NCI-H1436 (cell line): Measurements from ENCODE around the gene ADAMTSL1.
"Not testable (repeated sequence)": the region's sequence is repeated elsewhere in the genome, so short reads cannot be mapped to it uniquely, and the experiment has no call there.

Source experiments
- DNase-seq: peaks from one replicate; lab custom pipeline; 2025; lab: John Stamatoyannopoulos, UW

The ADAMTSL1 gene

DNA sequence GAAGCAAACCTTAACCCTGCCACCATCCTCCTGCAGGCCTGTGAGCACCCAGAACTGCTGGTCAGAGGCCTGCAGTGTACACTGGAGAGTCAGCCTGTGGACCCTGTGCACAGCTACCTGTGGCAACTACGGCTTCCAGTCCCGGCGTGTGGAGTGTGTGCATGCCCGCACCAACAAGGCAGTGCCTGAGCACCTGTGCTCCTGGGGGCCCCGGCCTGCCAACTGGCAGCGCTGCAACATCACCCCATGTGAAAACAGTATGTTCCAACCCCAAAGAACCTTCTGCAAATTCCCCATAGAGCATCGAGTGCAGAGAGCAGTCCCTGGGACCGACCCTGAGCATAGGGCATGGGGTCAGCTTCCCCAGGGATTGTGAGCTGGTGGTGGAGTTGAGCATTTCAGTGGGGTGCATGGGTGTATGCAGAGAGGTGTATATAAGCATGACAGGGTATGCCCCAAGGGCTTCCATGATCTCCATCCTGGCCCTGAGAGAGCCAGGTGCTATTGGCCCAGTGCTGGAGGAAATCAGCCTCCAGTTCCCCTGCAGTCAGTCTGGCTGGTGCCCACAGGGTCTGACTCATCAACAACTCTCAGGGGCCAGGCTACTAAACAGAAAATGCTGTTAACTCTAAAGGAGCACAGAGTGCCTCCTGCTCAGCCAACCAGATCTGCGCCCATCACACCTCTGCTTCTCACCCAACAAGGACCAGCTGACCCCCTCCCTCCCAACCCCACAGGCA is 432.9 kb downstream of the ADAMTSL1 start:
- no peak for DNase-seq

DNA sequence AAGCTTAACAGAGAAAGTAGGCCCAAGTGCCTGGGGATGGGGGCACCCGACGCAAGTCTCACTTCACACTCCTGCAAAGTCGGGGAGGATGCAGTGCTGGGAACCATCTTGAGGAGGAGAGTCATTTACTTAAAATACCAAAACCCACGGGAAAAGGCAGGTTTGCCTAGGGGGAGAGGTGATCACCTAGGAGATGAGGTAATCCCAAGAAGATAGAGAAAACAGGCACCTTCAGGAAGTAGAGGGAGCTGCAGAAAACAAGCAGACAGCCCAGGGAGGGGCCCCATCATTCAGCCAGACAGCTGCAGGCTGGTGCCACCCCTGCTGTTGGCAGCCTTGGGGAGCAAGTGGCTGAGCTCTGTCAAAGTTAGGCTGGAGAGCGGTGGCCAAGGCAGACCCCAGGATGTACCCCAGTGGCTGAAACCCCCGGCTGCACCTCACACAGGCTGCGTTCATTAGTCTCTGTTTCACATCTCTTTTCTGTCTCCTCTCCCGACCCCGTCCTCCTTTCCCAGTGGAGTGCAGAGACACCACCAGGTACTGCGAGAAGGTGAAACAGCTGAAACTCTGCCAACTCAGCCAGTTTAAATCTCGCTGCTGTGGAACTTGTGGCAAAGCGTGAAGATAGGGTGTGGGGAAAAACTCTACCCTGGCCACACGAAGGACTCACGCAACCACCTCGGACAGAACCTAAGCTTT is 434.1 kb downstream of the ADAMTSL1 start:
- DNase-seq = no peak

DNA sequence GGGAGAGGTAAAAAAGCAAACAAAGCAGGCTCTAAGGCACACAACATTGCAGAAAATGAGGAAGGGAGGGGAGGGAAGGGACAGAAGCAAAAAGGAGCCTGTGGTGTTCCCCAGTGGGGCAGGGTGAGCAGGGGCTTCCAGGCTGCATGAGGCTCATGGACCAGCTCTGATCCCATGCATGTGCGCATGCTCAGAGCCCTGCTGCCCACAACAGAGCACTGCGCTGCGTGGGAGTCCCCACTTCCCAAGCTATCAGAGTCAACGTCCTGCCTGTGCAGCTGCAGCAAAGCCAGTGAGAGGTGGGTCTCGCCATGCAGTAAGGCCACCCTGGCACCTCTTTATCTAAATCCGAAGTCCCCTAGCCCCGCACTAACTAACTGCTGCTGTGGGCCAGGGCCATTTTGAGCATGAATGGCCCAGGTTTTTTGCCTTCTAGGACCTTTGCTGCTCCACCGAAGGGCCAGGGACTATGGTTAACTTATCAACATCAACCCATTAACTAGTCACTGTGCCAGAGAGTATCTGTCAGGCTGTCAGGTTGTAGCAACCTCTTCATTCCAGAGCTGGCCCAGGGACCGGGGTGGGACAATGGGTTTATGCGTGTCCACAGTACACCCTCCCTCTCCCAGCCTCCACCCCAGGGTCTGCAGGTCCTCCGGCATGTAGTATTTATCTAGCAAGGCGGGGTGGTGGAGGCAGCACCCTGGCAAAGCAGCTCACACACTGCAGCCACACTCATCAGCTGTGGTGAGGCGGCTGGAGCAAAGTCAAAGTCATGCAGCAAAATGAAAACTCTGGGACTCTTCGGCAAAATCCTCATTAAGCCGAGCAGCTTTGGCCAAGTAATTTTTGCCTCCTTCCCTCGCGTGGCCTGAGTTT is 435.4 kb downstream of the ADAMTSL1 start:
- no peak for DNase-seq

DNA sequence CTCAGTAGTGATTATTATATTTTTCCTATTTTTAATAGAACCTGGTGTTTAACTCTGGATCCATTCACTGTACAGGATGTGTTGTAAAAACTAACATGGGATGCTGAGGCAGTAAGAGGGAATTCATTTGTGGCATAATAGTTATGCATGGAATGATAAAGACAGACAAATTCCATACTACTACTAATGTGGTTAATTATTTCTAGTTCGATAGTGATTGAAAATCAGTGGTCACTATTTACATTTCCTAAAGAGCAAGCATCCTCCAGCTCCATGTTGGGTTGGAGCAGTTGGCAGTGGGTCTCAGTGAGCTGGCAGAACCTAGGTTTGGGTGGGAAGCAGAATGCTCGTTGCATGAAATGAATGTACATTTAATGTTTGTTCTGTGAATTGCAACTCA is 436.5 kb downstream of the ADAMTSL1 start:
- DNase-seq = no peak

DNA sequence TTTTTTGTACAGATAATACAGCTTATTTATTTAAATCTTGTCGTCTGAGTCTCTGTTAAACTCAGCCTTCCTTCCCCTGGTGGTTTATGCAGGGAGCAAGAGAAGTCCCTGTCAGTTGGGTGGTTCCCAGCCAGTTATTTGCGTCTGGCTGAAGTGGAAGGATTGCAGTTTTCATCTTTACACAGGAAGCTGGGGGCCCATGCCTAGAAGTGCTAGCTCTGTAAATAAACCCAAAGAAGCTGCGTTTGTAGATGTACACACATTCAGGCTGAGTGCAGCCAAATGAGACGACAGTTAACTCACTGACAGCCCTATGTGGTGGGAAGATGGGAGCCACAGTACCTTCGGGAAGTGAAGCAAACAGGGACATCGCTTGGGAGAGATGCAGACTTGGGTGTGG is 437.0 kb downstream of the ADAMTSL1 start:
- no peak for DNase-seq

DNA sequence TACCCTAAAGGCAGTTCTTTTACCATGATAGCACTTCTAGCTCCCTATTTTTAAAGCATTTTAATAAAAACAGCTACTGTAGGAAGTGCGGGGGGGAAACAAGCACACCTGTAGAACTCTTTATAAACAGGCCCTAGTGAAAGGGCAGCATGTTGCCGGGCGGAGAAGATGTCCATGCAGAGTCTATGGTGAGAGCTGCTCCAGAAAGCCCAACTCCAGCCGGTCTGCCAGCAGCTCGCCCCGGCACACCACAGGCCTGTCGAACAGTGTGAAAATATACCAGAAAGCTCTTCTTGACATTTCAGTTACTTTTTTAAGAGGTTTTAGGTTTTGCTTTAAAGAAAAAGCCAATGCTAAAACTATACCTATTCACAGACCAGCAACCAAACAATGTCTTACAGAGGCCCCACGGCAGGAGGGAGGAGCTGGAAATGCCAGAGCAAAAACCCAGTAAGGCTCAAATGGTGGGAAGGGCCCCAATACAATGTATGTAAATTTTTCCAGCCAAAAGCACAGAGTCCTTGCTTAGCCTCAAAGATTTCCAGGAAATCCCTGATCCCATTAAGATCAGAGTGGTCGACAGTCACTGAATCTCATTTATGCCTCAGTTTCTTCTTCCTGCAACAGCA is 437.9 kb downstream of the ADAMTSL1 start:
- no peak for DNase-seq

DNA sequence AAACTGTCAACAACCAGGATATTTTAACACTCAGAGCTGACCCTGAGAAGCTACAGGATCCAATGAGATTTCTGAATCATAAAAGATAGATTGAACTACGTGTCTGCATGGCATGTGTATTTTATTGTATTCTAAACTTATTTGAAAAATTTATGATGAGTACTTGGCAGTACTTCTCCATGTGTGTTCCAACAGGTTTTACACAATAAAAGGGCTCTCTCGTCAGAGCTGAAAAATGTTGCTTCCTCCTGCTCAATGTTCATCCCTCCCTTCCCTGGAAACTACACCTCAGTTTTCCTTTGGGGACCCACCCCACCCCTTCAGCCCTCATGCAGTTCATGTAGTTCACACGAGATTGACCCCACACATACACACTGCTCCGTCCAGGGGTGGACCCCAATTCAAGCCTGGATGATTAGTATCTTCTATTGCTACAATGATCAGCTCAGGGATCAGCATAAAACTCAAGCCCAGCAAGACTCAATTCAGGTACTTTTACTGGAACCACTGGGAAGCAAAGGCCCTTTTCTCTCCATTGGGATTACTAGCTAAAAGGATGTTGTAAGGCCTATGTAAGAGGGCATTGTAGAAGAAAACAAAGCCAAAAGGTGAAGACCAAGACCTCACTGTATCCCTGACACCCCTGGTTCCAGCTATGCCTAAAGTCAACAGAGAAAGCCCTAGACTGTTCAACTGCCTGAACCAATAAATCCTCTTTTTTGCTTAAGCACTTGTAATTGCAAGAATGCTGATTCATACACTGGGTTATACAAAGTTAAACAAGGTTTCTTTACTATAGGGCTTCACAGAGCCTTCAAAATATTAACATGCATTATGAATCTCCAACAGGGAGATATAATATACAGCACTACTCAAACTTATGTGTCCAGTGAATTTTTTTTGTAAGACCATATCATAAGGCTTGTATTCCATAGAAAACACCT is 446.5 kb downstream of the ADAMTSL1 start:
- no peak for DNase-seq

DNA sequence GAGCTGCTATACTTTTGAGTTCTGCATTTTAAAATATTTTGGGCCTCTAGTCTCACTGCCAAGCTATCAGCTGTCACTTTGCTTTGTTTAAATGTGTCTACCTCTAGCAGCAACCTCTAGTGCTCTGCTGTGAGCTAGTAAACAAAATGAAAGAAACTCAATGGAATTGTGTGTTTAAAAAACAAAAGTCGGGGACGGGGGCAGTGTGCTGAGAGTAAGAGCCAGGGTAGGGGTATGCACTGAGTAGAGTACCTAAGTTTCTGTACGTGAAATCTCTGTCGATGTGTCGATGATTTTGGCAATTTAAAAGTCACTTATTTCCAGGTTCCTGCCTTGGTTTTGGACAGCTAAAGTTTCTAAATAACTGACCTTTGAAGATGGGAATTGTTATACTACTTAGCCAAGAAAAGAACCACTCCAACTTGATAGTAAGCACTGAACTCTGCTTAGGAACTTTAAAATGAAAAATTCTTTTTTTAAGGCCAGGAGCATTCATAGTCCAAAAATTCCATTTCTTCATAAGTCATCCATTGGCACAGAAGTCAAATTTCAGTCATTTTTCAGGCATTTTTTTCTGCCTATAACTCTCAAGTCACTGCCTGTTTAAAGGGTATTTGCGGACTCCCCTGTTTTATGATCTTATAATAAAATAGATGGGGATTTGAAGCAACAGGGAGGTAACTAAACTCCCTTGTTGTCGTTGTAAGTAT is 447.6 kb downstream of the ADAMTSL1 start:
- no peak for DNase-seq

DNA sequence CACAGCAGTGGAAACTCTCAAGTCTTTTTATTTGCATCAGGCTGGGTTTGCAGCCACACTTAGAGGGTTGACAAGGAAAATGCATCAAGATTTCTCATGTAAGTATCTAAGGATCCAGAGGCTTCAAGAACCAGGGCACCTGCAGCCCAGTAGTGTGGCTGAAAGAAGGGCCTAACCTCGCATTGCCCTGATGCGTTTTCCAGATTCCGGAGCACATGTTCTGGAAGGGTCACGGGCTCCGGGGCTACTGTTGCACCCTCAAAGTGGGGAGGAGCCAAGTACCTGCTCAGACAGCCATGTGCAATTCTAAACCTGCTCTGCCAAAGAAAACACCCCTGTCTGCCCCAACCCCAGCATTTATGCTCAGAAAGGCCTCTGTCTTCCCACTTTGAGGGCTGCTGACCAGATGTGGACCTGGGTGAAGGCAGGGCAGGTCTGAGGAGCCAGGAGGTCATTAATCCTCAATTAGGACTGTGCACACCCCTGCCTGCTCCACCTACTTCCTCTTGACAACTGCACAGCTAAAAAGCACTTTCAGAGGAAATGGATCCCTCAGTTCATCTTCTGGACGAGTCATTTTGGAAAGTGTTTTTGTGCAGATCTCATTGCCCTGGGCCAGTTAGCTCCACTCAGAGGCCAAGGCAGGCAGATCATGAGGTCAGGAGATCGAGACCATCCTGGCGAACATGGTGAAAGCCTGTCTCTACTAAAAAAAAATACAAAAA is 448.4 kb downstream of the ADAMTSL1 start:
- no peak for DNase-seq

DNA sequence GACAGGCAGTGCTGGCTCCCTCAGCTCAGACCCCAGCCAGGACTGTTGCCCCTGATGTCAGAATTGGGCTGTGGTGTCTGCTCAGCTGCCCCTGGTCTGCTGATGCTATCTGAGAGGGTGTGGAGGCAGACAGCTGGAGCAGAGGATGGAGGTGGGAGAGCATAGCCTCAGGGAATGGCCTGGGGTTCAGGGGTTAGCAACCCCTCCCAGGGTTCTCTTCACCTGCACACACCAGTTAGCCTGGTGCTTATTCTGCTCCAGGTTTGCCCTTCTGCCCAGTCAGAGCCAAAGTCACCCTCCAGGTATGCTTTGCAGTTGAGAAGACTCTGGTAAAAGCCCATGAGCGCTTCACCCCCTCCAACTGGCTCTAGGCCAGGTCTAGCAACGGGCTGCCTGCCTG is 449.2 kb downstream of the ADAMTSL1 start:
- DNase-seq = no peak

DNA sequence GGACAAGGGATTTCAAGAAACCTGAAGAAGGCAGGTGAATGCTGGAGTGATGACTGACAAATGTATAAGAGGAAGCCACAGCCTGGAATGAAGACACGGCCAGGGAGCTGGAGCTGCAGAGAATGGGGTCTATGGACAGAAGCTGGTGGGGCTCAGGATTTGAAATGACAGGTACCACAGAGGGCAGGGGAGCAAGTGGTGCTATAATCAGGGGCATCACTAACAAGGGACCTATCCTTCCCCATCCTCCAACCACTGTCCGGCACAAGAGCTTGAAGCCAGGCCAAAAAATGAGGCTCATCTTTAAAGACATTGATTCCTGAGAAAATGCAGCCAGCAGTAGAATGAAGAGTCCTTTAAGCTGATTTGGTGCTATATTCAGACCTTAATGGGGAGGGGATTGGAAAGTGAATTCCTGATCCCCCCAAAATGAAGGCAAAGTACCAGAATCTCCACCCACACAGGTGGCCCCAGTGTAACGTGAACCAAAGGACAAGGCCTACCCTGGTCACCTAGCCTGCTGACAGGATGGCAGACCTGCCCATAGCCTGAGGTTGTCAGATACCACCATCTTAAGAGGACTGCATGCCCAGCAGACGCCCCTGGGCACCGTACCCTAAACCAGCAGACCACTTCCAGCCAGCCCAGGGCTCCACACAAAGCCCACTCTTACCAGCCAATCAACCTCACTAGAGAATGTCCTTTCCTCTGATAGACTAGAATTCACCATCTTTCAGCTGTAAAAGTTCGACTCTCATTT is 449.9 kb downstream of the ADAMTSL1 start:
- no peak for DNase-seq

DNA sequence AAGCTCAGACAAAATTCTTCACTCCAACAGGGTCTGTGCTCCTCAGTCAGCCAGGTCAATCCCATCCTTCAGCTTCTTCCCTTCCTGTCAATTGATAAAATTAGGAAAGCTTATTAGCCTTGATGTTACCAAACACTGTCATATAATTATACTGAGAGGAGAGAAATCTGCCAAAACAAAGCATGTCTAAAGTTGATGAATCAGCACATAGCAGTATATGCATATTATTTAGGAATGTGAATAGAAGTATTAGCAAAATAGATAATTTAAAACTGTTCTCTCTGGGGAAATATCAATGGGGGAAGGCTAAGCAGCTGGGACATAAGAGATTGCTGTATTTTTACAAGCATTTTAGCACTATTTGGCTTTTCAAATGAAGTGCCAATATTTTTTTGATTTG is 451.9 kb downstream of the ADAMTSL1 start:
- DNase-seq = no peak

DNA sequence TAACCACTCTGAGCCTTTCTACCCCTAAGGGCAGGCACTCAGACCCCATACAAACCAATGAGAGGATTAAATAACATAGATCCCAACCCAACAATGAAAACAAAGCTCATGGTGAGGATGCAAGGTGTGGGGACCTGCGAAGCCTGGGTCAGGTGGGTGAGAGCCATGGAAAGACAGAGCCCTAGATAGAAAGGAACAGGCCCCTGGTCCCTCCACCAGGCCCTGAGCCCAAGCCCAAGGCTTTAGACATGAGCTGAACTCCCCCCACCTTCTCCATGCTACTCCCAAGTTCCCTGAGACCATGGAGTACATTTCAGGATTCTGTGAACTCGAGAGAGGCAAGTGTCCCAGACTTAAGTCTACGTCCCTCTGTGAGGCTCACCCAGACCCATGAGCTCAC is 452.6 kb downstream of the ADAMTSL1 start:
- DNase-seq = no peak

DNA sequence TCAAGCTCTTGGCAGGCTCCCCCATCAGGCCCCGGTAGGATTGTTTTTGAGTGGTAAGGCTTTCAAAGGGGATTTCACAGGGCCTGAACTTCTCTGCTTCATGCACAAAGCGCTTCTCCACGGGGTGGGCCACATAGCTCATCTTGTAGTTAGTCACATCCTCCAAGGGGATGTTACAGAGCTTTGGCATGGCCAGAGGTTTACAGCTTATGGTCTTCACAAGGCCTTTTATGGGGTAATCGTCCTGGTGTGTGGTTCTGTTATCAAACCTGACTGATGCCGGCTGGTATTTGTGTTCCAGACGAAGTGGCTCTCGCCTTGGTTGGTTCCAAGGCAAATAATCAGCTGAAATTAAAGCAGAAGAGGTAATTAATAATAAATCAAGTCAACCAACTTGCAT is 454.8 kb downstream of the ADAMTSL1 start:
- DNase-seq = no peak

DNA sequence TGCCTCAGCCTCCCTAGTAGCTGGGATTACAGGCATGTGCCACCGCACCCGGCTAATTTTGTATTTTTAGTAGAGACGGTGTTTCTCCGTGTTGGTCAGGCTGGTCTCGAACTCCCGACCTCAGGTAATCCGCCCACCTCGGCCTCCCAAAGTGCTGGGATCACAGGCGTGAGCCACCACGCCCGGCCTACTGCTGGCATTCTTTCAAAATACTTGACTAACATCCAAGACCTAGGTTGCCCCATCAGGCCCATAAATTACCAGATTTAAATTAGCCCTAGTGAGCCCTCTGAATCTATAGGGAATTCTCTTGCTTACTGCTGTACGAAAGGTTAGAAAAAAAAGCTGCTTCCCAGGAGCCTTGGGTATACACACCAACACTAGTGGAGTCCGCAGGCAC is 456.7 kb downstream of the ADAMTSL1 start:
- not testable (repeated sequence) for DNase-seq

DNA sequence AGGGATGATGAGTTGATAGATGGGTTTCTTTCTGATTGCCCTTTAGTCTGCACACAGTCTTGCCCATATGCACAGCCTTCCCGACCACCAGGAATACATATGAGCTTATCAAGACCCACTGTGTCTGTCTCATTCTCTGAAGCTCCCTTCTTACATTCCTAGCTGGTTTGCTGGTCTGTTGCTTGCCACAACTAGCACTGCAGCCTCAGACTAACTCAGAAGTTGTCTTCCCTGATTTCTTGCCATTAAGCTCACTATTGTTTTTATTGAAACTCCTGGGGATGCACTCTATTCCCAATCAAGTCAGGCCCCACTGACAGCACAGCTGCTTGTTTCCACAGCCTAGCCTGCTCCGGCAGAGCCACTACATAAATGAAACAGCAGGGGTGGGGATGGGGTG is 461.6 kb downstream of the ADAMTSL1 start:
- DNase-seq = no peak

DNA sequence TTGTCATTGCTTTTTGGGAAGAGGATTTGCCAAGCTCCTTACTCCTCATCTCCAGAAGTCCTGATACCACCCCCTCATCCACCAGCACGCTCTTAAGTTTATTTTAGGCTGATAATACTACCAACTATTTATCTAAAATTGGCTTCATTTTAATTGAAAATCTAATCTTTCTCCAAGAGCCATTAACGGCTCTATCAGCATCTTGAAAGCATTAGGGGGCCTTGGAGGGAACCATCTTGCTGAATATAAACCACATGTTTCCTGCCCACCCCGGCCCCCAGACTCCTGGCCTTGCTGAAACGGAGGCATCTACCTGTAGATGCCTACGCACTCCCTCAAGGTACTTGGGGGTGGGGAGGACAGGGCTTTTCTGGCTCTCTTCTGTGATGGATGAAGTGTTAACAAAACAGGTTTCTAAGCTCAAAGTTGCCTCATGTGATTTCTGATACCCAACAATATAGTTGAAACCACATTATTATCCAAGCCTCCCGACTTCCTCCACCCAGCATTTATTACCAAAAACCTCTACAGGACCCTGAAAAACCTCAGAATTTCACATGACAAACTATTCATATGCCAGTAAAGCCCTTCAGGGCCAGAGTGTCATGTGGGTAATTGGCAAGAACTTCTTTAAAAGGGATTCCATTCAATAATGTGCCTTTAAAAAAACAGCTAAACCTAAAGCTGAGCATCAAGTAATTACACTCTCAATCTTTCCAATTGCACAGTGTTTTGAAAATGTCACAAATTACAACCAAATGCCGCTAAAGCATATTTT is 462.3 kb downstream of the ADAMTSL1 start:
- no peak for DNase-seq

DNA sequence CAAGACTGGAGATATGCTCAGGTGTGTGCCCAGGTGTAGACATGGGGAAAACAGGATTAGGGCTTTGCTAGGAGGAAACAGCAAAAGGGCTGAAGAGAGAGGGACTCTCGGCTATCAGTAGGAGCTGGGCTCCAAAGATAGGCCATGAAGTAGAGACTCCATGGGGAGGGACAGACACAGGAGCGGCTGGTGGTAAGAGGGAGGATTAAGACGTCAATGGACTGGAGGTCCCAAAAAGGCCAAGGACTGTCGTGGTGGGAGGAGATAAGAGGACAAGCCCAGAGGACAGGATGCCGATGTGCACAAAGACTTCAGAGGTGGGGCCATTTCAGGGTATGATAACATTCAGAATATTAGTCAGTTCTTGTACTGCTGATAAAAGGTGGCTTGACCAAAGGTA is 466.0 kb downstream of the ADAMTSL1 start:
- DNase-seq = no peak
